HG02938 (cell line): ENCODE measurements around the gene FZD10.

Experiments
- ATAC-seq: cut with Tn5 transposase; IDR thresholded peaks from one replicate; pipeline ENCODE4 v1.9.1; 2021; ENCODE audit warnings: mild to moderate bottlenecking, moderate library complexity; ENCODE audit not compliant: unreplicated experiment

Gene FZD10

GRCh38 chr12:130152386-130152785, 9.9 kb upstream of the FZD10 start:
- ATAC-seq, result no peak

DNA sequence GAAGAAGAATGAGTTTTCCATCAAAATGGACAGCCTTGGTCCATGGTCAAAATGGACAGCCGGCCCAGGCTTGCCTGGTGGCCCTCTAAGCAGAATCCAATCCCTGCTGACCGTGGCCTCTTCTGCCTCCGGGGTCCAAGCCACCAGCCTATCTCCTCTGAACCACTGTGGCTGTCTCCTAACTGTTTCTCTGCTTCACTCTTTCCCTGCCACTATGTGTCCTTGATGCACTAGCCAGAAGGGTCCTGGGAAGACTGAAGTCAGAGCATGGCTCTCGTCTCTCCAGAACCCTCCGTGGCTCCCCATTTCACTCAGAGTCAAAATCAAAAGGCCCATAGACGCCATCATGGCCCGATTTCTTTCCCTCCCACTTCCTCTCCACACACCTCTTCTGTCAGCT, 8.5 kb upstream of the FZD10 start:
- no peak for ATAC-seq

DNA sequence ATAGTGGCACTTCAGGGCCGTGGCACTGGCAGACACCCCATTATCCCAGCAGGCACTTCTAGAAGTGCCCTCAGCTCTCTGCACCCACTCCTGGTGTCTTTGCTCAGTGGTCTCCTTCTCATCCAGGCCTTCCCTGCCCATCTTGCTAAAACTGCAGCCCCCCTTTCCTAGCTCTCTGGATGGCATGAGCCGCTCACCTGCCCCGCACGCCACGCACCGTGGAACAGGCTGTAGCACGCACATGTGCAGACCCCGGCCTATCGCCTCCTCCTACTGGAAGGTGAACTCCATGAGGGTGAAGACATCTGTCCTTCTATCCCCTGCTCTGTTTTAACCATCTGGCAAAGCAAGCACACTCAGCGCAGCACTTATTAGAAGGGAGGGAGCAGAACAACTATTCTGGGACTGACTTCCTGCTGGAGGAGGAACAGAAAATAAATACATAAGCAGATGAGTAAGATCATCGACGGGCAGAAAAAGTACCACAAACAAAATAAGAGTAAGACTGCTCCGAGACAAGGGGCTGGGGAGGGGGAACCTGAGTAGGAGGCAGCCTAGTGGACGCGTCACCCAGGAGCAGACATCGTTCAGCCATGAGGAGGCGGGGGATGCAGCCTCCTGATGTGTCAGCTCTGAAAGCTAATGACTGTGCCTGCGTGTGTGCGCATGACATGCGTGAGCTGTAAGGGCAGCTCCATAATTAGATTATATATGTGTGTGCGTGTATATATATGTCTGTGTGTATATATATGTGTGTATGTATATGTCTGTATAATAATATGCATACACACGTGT, 7.8 kb upstream of the FZD10 start:
- ATAC-seq, result no peak

DNA sequence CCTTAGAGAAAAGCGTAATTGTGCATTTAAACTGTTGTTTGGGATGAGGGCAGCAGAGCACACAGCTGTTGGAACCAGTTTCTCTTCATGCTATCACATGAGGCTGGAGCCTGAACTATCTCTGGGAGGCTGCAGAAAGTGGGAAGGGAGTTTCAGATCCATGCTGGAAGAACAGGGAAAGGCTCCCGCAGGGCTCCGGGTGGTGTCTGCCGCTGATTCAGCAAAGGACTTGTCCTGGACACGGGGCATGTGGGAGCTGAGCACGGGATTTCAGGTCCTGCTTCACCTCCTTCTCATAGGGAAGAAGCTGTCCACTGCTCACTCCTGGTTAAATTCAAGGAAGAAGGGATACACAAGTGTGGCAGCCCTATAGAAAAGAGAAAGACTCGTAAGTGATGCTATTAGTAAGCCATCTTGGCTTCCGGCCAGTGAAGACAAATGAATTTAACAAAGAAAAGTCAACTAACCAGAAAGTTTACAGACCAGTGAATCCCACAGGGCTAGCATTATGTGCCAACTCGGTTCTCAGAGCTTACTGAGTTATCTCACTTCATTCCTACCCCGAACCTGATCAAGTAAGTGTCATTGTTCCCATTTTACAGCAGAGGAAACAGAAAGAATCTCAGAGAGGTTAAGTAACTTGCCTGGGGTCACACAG, 6.7 kb upstream of the FZD10 start:
- ATAC-seq, result no peak

DNA sequence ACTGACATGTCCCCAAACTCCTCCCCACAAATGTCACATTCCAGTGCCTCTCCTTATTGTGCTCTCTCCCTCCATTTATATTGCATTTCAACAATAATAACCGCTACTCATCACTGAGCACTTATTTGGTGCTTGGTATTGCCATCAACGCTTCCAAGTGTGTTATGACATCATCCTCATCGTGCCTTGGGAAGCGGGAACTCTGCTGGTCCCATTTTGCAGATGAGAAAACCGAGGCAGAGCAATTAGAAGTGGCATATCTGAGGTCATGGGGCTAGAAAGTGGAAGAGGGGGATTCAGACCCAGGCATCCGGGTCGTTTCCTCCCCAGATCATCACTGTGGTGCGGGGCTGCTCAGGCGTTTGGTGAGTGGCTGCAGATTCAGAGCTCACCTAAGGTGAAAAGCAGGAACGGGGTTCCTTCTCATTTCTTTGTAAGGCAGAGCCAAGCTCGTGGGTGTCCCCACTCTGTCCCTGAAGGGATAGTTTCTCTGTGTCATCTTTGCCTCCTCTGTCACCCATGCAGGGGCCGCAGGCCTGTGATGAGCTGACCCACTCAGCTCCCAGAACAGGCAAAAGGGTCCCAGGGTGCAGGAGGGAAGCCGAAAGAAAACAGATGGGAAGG, 5.5 kb upstream of the FZD10 start:
- no peak for ATAC-seq

DNA sequence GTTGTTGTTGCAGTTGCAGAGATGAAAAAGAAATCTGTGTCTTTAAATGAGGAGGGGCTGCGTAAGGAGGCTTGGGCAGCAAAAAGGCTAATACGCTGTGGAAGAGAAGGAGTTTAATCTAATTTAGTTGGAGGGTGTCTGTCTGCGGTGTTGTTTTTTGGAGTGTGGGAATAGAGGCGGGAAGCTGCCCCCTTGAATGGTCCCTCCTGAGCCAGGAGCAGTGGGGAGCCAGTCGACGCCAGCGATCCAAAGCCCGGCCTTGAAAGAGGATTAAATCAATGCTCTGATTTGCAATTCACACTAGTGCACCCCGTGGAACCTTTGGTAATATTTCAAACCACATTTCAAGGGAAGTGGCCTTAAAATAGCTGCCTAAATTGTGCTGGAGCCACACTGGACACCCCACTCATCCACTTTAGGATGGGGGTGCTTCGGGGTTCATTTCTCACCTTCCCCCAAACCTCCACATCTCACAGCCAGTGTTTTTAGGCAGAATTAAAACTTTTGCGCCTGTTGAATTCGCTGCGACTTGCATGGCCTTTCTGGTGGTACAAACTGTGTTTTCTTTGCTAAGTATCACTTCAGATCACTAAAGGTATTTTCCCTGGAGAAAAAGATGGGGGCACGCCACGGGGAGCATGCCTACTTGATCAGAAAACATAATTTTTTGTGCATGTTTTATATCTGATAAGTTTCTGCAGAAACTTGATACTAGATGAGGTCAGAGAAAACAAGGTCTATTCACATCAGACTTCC, 4.1 kb upstream of the FZD10 start:
- no peak for ATAC-seq

- ATAC-seq, result no peak
Measured at GRCh38 chr12:130158754-130159059, 3.6 kb upstream of the FZD10 start.

GRCh38 chr12:130160306-130160705, 2.0 kb upstream of the FZD10 start:
- no peak for ATAC-seq

GRCh38 chr12:130160711-130161231, 1.5 kb upstream of the FZD10 start:
- ATAC-seq, result no peak

GRCh38 chr12:130161261-130162243, 712 bp upstream of the FZD10 start:
- no peak for ATAC-seq

DNA sequence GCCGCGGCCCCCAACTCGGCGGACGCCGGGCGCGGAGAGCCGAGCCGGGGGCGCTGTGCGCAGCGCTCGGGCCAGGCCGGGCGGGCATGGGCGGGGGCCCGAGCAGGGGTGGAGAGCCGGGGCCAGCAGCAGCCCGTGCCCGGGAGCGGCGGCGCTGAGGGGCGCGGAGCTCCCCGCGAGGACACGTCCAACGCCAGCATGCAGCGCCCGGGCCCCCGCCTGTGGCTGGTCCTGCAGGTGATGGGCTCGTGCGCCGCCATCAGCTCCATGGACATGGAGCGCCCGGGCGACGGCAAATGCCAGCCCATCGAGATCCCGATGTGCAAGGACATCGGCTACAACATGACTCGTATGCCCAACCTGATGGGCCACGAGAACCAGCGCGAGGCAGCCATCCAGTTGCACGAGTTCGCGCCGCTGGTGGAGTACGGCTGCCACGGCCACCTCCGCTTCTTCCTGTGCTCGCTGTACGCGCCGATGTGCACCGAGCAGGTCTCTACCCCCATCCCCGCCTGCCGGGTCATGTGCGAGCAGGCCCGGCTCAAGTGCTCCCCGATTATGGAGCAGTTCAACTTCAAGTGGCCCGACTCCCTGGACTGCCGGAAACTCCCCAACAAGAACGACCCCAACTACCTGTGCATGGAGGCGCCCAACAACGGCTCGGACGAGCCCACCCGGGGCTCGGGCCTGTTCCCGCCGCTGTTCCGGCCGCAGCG, 639 bp downstream of the FZD10 start:
- ATAC-seq, result no peak

- ATAC-seq, result no peak
Measured at GRCh38 chr12:130163461-130164215, 1.4 kb downstream of the FZD10 start.

DNA sequence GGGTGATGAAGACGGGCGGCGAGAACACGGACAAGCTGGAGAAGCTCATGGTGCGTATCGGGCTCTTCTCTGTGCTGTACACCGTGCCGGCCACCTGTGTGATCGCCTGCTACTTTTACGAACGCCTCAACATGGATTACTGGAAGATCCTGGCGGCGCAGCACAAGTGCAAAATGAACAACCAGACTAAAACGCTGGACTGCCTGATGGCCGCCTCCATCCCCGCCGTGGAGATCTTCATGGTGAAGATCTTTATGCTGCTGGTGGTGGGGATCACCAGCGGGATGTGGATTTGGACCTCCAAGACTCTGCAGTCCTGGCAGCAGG, 1.9 kb downstream of the FZD10 start:
- ATAC-seq, result no peak

DNA sequence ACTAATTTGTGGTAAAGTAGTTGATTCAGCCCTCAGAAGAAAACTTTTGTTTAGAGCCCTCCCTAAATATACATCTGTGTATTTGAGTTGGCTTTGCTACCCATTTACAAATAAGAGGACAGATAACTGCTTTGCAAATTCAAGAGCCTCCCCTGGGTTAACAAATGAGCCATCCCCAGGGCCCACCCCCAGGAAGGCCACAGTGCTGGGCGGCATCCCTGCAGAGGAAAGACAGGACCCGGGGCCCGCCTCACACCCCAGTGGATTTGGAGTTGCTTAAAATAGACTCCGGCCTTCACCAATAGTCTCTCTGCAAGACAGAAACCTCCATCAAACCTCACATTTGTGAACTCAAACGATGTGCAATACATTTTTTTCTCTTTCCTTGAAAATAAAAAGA, 2.7 kb downstream of the FZD10 start:
- no peak for ATAC-seq

DNA sequence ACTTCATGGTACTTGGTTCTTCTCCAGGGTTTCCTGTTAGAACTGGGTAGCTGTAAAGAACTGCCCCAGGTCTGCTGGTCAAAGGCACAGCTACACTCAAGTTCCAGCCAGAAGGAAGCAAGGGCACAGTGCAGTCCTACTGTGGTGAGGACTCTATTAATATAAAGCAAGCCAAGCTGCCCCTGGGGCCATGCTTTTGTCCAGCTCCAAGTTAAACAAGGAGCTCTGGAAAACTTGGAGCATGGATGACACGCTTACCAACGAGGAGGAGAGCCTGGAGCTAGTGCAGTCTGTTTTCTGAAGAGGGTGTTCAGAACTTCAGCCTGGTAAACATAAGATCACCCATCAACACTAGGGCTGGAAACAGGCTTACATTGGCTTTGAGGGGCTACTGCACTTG, 4.0 kb downstream of the FZD10 start:
- ATAC-seq, result no peak

- no peak for ATAC-seq
Measured at GRCh38 chr12:130167537-130167936, 5.3 kb downstream of the FZD10 start.

DNA sequence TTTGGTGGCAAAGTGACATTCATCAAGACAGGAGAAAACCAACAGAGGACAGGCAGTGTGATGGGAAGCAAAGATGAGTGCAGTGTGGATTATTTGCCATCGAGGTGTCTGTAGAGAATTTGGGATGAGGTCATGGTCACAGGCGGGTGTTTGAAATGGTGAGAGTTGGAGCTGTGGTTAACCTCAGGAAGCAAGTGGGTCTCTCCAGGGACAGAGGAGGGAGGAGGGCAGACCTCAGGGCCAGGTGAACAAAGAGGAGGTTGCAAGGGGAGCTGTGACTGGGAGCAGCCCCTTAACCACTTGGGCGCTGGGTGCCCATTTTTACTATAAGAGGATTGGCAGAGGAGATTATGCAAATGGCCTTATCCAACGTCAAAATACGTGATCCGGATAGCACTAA, 7.0 kb downstream of the FZD10 start:
- ATAC-seq, result no peak

DNA sequence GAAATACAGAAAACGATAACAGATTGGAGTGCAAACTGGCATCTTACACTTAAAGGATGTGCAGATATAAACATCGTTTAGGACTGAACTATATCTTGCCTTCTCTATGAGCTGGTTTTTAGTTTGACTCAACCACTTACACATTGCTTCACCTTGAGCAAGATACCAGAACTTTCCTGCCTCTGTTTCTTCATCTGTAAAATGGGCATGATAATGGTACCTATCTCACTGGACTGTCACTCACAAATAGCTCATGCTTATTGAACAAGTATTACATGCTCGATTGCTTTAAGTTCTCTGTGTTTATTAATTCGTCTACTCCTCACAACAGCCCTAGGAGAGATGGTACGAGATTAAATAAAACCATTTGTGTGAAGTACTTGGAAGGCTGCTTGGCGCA, 7.7 kb downstream of the FZD10 start:
- no peak for ATAC-seq

DNA sequence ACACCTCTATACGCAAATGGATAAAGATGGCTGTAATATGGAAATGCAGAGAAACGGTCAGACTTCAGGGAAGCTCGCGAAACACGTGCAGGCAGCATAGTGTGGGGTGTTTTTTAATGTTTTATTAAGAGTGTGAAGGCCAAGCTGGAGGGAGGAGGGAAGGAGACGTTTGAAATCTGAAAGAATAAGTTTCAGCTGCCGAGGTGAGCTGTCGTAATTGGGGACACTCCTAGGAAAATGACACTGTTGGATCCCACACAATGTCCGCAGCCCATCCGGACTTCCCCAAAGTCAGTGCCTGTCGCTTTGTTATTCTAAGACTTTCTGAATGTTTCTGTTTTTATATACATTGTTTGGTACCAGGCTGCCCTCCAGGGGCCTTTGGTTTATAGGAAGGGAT, 8.3 kb downstream of the FZD10 start:
- ATAC-seq, result no peak
